AG10803 (cell line): ENCODE measurements around the gene MYRIP.
"Not testable (repeated sequence)": the region's sequence is repeated elsewhere in the genome, so short reads cannot be mapped to it uniquely, and the experiment has no call there.

ENCODE experiments used
- DNase-seq: peaks from one replicate; pipeline ENCODE4 v3.0.0; 2010; ENCODE audit warnings: low read depth
- H3K4me3 ChIP-seq: 2 replicates; pipeline ENCODE4 v1.5.1; 2011; ENCODE audit warnings: mild to moderate bottlenecking, low read length, control low read depth
- TF ChIP-seq, protein P1 (sequence below): conservative IDR thresholded peaks from 2 replicates; pipeline ENCODE4 v1.5.1; 2011; ENCODE audit warnings: mild to moderate bottlenecking, low read length, control low read depth, inconsistent platforms

MYRIP gene

DNA sequence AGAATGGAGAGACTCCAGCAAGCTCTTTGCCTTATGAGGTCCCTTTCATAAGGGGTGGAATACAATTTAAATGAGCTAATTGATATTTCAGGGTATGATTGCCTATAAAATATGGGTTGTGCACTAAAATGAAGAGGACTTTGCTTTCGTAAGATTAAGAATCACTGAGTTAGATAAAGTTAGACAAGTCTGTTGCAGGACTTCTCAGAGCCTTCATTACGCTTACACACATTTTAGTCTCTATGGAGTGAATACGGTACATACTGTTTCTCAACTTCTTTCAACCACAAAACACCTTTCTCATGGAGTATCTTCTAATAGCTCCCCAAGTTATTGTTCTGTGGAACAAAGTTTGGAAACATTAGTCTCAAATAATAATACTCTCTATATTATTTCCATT, 17.8 kb upstream of the MYRIP start:
- no peak overlapping the region for H3K4me3 ChIP-seq
- TF ChIP-seq, protein P1, sequence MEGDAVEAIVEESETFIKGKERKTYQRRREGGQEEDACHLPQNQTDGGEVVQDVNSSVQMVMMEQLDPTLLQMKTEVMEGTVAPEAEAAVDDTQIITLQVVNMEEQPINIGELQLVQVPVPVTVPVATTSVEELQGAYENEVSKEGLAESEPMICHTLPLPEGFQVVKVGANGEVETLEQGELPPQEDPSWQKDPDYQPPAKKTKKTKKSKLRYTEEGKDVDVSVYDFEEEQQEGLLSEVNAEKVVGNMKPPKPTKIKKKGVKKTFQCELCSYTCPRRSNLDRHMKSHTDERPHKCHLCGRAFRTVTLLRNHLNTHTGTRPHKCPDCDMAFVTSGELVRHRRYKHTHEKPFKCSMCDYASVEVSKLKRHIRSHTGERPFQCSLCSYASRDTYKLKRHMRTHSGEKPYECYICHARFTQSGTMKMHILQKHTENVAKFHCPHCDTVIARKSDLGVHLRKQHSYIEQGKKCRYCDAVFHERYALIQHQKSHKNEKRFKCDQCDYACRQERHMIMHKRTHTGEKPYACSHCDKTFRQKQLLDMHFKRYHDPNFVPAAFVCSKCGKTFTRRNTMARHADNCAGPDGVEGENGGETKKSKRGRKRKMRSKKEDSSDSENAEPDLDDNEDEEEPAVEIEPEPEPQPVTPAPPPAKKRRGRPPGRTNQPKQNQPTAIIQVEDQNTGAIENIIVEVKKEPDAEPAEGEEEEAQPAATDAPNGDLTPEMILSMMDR = no peak
- no peak for DNase-seq

DNA sequence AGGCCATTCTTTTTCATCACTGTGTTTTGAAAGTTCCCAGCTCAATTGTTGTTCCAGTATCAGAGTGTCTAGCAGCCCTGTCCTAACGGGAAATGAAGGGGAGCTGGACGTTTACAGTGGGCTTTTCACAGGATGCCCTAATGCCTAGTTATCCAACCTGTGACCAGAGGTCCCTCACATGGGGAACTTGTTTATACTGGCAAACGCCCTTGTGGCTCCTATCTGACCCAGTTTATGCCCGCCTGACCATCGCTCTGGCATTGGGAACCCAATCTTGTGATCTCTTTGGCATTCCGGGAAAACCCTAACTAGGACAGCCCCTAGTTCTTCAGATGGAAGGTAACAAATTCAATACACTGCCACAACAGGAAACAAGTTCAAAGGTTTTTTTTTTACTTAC, 14.5 kb upstream of the MYRIP start:
- no peak for DNase-seq
- H3K4me3 ChIP-seq = no peak overlapping the region
- TF ChIP-seq, protein P1 = no peak

GRCh38 chr3:39801216-39801615, 8.2 kb upstream of the MYRIP start:
- TF ChIP-seq, protein P1 = no peak
- H3K4me3 ChIP-seq = no peak overlapping the region
- no peak for DNase-seq

DNA sequence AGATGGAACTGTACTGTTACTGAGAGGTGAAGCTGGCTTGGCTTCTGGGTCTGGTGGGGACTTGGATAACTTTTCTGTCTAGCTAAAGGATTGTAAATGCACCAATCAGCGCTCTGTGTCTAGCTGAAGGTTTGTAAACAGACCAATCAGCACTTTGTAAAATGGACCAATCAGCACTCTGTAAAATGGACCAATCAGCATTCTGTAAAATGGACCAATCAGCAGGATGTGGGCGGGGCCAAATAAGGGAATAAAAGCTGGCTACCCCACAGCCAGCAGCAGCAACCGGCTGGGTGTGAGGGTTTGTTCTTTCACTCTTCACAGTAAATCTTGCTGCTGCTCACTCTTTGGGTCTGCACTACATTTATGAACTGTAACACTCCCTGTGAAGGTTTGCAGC, 6.9 kb upstream of the MYRIP start:
- not testable (repeated sequence) for H3K4me3 ChIP-seq

GRCh38 chr3:39803956-39804355, 5.5 kb upstream of the MYRIP start:
- DNase-seq = no peak
- TF ChIP-seq, protein P1 = no peak
- no peak overlapping the region for H3K4me3 ChIP-seq

More for the DNA sequence above, 6.9 kb upstream of the MYRIP start:
- DNase-seq = not testable (repeated sequence)

DNA sequence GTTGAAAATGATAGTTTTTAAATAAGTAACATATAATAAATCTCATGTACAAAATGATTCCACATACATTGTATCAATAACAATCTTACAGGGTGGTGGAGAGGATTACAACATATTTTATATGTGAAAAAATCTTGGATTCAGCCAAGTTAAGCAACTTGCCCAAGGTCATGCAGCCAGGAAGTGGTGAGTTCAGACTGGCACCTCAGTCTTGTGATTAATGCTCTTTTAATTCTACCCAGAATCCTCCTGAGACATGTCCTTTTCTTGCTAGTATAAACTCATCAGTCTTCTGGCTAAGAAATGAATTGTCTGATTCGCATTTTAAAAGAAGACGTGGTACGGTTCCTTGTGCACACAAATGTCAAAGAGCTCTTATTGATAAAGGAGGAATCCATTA, 4.5 kb upstream of the MYRIP start:
- TF ChIP-seq, protein P1 = no peak
- H3K4me3 ChIP-seq = no peak overlapping the region
- peak; percentile 12 for DNase-seq

DNA sequence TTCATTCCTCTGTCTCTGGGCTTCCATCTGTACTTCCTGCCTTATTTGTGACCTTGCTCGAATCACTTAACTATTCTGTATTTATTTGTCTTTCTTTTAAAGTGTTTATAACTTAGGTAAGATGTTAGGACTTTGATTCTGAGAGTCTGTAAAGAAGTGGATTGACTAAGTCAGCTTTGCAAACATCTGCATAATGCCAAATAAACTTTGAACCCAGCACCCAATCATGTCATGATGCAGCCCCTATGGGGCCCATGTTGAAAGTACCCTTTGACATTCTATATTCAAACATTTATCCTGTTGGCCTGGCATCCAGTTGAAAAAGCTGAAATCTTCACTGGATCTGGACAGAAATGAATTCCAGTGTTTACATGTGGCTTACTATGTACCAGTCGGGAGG, 3.8 kb upstream of the MYRIP start:
- TF ChIP-seq, protein P1 = no peak
- no peak for DNase-seq

GRCh38 chr3:39806820-39807219, 2.6 kb upstream of the MYRIP start:
- TF ChIP-seq, protein P1 = no peak
- no peak overlapping the region for H3K4me3 ChIP-seq
- no peak for DNase-seq

More for the DNA sequence above, 3.8 kb upstream of the MYRIP start:
- H3K4me3 ChIP-seq = no peak overlapping the region
